ENCODE measurements around the gene MARK4.
"Not testable (repeated sequence)": the region's sequence is repeated elsewhere in the genome, so short reads cannot be mapped to it uniquely, and the experiment has no call there.

MARK4 gene

DNA sequence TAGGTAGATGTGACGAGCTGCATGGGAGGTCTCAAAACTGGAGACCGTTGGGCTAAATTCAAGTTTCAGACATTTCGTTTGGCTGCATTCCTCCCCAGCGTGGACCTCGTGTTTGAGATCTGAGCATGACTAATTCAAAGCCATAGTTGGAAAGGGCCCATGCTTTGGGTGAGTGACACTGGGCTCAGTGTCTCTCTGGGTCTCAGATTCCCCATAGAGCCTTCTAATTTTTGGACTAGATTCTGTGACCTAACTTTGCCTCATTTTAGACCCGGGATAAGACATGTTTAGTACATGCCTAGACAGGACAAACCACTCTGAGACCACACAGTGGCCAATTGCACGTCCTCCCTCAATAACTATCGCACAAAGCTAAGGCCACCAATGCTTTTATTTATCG lies 55.0 kb downstream of the MARK4 start:
- DNase-seq (ENCODE audit: low read depth), result no peak

DNA sequence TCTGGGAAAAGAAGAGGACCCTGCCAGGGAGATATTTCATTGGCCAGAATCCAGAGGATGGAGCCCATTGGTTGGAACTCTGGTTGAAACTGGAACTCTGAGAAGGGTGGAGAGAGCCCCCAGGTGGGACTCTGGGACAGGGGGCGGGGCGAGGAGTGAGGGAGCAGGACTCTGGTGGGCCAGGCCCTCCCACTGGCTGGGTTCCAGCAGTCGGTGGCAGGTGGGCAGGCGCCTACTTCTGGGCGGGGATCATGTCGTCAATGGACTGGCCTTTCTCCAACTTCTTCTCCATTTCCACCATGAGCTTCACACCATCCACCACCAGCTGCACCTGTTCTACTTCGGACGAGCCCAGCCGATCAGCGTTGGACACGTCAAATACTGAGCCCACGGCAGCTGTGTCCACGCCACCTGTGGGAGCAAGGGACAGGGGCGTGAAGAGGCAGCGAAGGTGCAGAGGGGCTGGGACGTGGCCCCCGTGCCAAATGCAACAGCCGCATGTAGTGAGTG lies 55.5 kb downstream of the MARK4 start:
- no peak for DNase-seq (ENCODE audit: low read depth)

DNA sequence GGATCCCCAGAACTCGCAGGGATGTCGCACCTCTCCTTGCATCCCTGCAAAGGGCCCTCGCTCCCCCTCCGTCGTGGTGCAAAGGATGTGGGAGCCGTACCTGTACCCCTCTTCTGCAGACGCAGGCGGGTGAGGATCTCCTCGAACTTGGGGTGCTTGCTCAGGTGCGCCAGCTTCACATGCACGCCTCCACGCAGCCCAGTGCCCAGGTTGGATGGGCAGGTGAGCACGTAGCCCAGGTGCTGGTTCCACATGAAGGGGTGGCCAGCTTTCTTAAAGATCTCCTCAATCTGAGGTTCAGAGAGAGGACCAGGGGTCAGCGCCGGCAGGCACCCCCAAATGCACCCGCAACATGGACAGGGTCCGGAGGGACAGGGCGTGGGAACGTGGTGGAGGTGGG lies 56.3 kb downstream of the MARK4 start:
- no peak for DNase-seq (ENCODE audit: low read depth)

DNA sequence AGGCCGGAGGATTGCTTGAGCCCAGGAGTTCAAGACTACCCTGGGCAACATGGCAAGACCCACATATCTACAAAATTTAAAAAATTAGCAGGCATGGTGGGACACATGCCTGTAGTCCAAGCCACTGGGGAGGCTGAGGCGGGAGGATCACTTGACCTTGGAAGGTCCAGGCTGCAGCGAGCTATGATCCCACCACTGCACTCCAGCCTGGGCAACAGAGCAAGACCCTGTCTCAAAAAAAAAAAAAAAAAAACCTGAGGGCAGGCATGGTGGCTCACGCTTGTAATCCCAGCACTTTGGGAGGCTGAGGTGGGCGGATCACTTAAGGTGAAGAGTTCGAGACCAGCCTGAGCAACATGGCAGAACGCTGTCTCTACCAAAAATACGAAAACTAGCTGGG lies 58.3 kb downstream of the MARK4 start:
- DNase-seq (ENCODE audit: low read depth), result not testable (repeated sequence)

DNA sequence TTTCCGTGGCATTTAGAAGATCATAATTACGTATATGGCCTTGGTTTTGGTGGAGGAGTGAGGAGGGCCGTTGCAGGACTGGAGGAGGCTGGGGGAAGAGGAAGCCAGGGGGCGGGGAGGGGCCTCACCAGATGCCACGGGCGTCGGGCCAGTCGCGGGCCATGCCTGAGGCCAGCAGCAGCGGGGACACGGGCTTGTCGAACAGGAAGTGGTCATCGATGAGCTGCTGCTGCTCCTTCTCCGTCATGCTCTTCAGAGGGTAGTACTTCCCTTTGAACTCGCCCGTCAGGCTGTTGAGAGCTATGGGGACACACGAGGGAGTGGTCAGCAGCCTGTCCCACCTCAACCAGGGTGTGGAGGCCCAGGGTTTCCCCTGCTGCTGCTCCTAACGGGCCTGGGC lies 60.5 kb downstream of the MARK4 start:
- no peak for DNase-seq (ENCODE audit: low read depth)

DNA sequence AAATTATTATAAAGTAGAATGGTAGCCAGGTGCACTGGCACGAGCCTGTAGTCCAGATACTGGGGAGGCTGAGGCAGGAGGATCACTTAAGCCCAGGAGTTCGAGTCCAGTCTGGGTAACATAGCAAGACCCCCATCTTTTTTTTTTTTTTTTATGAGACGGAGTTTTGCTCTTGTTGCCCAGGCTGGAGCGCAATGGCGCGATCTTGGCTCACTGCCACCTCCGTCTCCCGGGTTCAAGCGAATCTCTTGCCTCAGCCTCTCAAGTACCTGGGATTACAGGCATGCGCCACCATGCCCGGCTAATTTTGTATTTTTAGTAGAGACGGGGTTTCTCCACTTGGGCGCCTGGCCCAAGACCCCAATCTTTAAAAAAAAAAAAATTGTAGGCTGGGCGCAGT lies 61.2 kb downstream of the MARK4 start:
- DNase-seq (ENCODE audit: low read depth), result not testable (repeated sequence)

- no peak for DNase-seq (ENCODE audit: low read depth)
Measured at GRCh38 chr19:45314708-45315245, 63.7 kb downstream of the MARK4 start.

- DNase-seq (ENCODE audit: low read depth), result no peak
Measured at GRCh38 chr19:45315304-45315703, 64.2 kb downstream of the MARK4 start.

DNA sequence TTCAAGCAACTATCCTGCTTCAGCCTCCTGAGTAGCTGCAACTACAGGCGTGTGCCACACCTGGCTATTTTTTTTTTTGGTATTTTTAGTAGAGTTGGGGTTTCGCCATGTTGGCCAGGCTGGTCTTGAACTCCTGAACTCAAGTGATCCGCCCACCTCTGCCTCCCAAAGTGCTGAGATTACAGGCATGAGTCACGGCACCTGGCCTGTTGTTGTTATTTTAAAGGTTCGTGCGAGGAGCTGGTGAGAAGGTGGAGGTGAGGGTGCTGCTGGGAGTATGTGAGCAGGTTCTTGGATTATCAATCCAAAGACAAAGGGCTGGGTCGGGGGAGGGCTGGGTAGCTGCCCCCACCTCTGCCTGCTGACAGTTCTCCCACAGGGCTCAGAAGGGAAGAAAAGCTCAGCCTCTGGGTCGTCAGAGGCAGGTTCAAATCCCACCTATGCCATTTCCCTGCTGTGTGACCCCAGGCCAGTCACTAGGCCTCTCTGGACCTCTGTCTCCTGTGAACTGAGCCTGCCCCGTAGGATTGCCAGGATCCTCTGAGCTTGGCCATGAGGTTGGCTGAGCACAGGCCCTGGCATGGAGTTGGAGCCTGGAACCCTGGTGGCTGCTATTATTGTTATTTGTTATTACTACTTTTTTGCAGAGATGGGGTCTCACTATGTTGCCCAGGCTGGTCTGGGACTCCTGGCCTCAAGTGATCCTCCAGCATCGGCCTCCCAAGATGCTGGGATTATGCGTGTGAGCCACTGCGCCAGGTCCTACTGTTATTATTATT lies 70.1 kb downstream of the MARK4 start:
- DNase-seq (ENCODE audit: low read depth), result no peak

DNA sequence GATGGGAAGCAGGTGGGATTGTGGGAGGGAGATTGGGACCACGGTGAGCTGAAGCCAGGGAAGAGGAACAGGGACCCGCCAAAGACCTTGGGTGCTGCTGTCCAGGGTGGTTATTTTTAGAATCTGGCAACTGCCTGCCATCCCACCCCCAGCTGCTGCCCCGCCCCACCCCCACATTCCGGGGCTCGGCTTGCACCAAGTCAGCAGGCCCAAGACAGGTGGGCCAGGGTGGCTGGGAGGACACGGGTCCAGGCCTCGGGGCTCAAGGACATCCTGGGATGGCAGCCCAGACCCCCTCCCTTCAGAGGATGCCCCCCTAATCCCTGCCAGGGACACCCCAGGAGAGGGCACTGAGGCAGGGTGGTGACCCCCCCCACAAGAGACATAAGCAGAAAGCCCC lies 70.8 kb downstream of the MARK4 start:
- DNase-seq (ENCODE audit: low read depth), result no peak

DNA sequence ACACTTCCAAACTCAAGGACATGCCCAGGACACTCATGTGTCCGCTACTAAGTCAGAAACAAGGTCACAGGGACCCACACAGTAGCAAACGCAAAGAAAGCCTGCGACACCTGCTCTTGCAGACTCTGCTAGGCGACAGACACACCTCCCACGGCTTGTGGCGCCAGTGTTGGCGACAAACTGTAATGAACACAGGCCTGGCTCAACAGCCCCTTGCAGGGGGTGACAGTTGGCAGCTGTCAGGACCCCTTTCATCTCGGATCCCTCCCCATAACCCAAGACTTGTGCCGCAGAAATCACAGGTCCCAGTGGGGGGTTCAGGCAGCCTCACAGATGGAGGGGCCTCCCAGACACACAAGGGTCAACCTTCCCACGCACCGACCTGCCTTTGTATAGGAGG lies 71.2 kb downstream of the MARK4 start:
- no peak for DNase-seq (ENCODE audit: low read depth)

GRCh38 chr19:45322744-45323281 lies 71.7 kb downstream of the MARK4 start, which contains the start of gene CKM:
TSS of gene CKM (minus strand) at chr19:45322875. CDS start at chr19:45319713, 3,162 bp downstream.
- DNase-seq (ENCODE audit: low read depth), result no peak

DNA sequence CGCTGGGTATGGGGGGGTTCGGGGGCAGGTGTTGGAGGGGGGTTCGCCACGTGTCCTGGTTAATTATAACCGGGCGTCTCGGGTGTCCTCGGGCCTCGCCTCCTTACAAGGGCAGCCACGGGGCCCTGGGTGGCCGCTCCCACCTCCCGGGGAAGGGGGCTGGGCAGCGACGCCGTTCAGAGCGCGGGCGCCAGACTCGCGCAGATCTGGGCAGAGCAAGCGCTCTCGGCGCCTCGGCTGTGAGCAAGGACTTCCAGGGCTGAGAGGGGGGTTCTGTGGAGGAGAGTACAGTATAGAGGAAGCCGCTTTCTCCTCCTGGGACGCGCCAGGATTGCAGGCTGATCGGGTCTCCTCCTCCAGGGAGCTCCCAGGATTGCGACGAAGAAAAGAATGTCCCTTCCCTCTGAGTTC lies 72.6 kb downstream of the MARK4 start:
- DNase-seq (ENCODE audit: low read depth), result no peak

- DNase-seq (ENCODE audit: low read depth), result no peak
Measured at GRCh38 chr19:45324349-45324907, 73.4 kb downstream of the MARK4 start.

DNA sequence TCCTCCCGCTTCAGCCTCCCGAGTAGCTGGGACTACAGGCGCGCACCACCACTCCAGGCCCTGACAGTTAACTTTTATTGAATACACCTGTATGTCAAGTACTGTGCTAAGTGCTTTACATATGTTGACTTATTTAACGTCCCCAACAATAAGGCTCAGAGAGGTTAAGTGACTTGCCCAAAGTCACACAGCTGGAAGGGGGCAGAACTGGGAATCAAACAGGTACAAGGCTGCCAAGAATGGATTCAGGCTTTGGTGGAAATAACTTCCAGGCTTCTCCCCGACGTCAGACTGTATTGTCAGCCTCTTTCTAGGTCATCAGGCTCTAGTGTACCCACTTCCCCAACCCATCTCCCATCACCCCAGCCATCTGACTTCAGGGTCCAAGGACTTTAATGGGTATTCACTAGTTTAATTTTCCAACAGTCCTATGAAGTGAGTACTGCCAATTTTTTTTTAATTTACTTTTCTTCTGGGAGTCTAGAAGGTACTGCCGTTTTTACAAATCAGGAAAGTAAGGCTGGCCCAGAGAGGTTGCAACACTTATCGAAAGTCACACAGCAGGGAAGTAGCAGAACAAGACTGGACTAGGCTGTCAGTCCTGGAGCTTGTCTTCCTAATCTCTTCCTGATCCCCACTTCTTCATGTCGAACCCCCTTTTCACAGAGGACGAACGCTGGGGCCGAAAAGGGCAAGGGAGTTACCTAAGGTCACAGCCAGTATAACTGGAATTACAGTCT lies 76.5 kb downstream of the MARK4 start:
- DNase-seq (ENCODE audit: low read depth), result no peak

- no peak for DNase-seq (ENCODE audit: low read depth)
Measured at GRCh38 chr19:45331411-45331810, 80.3 kb downstream of the MARK4 start.

- DNase-seq (ENCODE audit: low read depth), result no peak
Measured at GRCh38 chr19:45333609-45334303, 82.7 kb downstream of the MARK4 start.

DNA sequence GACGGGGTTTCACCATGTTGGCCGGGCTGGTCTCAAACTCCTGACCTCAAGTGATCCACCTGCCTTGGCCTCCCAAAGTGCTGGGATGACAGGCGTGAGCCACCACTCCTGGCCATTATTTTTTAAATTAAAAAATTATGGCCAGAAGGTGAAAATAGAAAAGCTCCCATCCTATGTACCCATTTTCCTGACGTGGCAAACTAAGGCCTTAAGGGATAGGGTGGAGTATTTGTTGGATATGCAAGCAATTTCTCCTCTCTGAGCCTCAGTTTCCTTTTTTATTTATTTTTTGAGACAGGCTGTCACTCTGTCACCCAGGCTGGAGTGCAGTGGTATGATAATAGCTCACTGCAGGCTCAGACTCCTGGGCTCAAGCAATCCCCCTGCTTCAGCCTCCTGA lies 83.8 kb downstream of the MARK4 start:
- DNase-seq (ENCODE audit: low read depth), result not testable (repeated sequence)

DNA sequence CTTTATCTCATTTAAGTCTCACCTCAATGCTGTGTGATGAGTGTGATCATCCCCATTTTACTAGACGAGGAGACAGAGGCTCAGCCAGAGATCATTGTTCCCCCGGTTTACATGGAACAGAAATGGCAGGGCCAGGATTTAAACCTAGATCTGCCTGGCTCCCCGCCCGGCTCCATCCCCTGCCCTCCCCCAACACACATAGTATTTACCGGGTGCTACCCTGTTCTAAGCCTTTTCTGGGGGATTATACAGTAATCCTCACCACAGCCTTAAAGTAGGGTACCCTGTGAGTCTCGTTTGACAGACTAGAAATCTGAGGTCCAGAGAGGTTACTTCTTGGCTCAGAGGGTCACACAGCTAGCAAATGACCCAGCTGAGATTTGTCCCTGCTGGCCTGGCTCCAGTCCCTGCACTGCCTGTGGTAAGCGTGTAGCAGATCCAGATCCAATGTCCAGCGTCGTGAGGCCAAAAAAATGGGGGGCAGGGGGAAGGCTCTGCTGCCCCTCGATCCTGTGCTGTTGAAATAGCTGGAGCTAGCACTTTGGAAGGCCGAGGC lies 85.7 kb downstream of the MARK4 start:
- DNase-seq (ENCODE audit: low read depth), result no peak

- DNase-seq (ENCODE audit: low read depth), result no peak
Measured at GRCh38 chr19:45339629-45340028, 88.6 kb downstream of the MARK4 start.

- no peak for DNase-seq (ENCODE audit: low read depth)
Measured at GRCh38 chr19:45340232-45340898, 89.3 kb downstream of the MARK4 start, which contains the start of gene KLC3. TSS of gene KLC3 (plus strand) at chr19:45340750. CDS start at chr19:45345542, 4,792 bp downstream.
